Right atrium auricular region (tissue), 2 donors: ENCODE measurements around the gene KBTBD7. TPM values are rescaled to one million over a fixed set of nuclear protein-coding genes. Genes with fewer than 3 reads are reported as not detected.
"Not testable (repeated sequence)": the region's sequence is repeated elsewhere in the genome, so short reads cannot be mapped to it uniquely, and the experiment has no call there.

Experiments
- DNase-seq: peaks from one replicate; pipeline ENCODE4 v3.0.0-alpha.2; 2019; ENCODE audit warnings: low spot score
- H3K27ac ChIP-seq, 2 donors: fragments of 200-600 bp; sonication (generic); 1 replicate in 1 of 2; 2 replicates in 1 of 2; pipeline ENCODE4 v1.5.1; 2016 to 2019
- H3K27me3 ChIP-seq, 2 donors: fragments of 200-600 bp; sonication (generic); one replicate each; pipeline versions ENCODE4 v1.5.1 to v1.6.0; 2017 to 2019
- H3K36me3 ChIP-seq: fragments of 200-600 bp; sonication (generic); one replicate; pipeline ENCODE4 v1.5.1; 2016
- H3K4me1 ChIP-seq, 2 donors: fragments of 200-600 bp; sonication (generic); one replicate each; pipeline versions ENCODE4 v1.5.1 to v1.6.0; 2017 to 2019
- H3K4me3 ChIP-seq, 2 donors: fragments of 200-600 bp; sonication (generic); 1 replicate in 1 of 2; 2 replicates in 1 of 2; pipeline ENCODE4 v1.5.1; 2017 to 2019; ENCODE audit warnings: mild to moderate bottlenecking in 1 of 2, moderate library complexity in 1 of 2
- H3K9me3 ChIP-seq, 2 donors: fragments of 200-600 bp; sonication (generic); one replicate each; pipeline ENCODE4 v1.5.1; 2019
- total RNA-seq, 2 donors: library from RNA; depleted of rRNA; stranded (reverse); fragments of >200 nt; gene quantifications; one replicate each; pipeline ENCODE4 v1.1.0, GENCODE V29; 2016
- TF ChIP-seq, protein P1 (sequence below), 2 donors: fragments of 200-600 bp; sonication (generic); IDR thresholded peaks; one replicate each; pipeline ENCODE4 v1.5.1; 2019; ENCODE audit warnings: antibody characterized with exemption in 2 of 2

The KBTBD7 gene
- total RNA-seq, 2 donors from 2014 or later, result 7.0 to 7.8 TPM

DNA sequence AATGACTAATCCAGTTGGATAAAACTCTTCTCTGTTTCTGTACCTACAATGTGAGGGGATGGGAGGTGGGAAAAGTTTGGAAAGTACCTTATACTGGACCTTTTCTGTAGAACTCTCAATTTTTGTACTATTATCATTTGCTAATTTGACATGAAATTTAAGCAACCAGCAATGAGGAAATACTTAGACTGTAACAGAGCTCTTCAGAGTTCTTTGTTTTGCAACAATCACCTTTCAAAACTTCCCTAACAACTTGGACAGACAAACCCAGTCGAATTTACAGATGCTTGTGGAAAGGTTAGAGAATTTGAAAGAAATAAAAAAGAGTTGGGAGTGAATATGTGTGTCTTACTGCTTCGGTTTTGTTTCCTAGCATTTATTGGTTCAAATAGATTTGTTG is 16.8 kb downstream of the KBTBD7 start:
- Histone ChIP-seq H3K27ac (no peak overlapping the region), H3K9me3 (peaks cover 0 to 21% of the 10 kb centered on the region in 2 donors), H3K36me3 (no peaks in the 10 kb centered on the region), H3K27me3 (no peaks in the 10 kb centered on the region), H3K4me1 (no peaks in the 10 kb centered on the region), H3K4me3 (no peak overlapping the region)
- DNase-seq, result no peak
- TF ChIP-seq, protein P1, sequence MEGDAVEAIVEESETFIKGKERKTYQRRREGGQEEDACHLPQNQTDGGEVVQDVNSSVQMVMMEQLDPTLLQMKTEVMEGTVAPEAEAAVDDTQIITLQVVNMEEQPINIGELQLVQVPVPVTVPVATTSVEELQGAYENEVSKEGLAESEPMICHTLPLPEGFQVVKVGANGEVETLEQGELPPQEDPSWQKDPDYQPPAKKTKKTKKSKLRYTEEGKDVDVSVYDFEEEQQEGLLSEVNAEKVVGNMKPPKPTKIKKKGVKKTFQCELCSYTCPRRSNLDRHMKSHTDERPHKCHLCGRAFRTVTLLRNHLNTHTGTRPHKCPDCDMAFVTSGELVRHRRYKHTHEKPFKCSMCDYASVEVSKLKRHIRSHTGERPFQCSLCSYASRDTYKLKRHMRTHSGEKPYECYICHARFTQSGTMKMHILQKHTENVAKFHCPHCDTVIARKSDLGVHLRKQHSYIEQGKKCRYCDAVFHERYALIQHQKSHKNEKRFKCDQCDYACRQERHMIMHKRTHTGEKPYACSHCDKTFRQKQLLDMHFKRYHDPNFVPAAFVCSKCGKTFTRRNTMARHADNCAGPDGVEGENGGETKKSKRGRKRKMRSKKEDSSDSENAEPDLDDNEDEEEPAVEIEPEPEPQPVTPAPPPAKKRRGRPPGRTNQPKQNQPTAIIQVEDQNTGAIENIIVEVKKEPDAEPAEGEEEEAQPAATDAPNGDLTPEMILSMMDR (IDR thresholded peaks at IDR 0.05), result no peak

DNA sequence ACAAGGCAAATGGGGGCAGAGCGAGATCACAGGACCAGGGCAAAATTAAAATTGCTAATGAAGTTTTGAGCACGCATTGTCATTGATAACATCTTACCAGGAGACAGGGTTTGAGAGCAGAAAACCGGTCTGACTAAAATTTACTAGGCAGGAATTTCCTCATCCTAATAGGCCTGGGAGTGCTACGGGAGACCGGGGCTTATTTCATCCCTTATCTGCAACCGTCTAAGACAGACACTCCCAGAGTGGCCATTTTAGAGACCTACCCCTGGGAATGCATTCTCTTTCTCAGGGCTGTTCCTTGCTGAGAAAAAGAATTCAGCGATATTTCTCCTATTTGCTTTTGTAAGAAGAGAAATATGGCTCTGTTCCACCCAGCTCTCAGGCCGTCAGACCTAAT is 18.8 kb downstream of the KBTBD7 start:
- peaks cover 0 to 21% of the 10 kb centered on the region in 2 donors for H3K9me3 ChIP-seq

DNA sequence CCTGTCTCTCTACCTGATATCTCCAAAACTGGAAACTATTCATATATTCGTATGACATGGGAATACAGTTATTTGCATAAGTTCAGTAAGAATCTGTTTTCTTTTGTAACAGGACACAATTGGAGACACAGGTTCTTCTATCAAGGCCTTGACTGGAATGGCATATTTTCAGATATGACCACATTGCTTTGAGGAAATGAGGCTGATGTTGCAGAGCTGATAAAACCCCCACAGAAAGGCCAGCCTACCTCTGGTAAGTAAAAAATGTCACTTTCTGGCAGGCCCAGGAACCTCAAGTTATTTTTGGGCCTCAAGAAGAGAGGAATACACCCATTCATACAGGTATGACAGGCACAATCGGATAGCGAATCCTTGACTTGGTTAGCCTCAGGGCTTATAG is 32.2 kb downstream of the KBTBD7 start:
- H3K9me3 ChIP-seq, result no peaks in the 10 kb centered on the region
- no peak for DNase-seq
- no peaks in the 10 kb centered on the region for H3K27me3 ChIP-seq
- TF ChIP-seq, protein P1 (IDR thresholded peaks at IDR 0.05), result no peak
- no peak overlapping the region for H3K4me3 ChIP-seq
- no peaks in the 10 kb centered on the region for H3K4me1 ChIP-seq
- H3K36me3 ChIP-seq, result no peaks in the 10 kb centered on the region
- H3K27ac ChIP-seq, result no peak overlapping the region

More for the DNA sequence above, 18.8 kb downstream of the KBTBD7 start:
- not testable (repeated sequence) for H3K27ac ChIP-seq, H3K4me1 ChIP-seq, H3K36me3 ChIP-seq, H3K4me3 ChIP-seq, H3K27me3 ChIP-seq, DNase-seq

DNA sequence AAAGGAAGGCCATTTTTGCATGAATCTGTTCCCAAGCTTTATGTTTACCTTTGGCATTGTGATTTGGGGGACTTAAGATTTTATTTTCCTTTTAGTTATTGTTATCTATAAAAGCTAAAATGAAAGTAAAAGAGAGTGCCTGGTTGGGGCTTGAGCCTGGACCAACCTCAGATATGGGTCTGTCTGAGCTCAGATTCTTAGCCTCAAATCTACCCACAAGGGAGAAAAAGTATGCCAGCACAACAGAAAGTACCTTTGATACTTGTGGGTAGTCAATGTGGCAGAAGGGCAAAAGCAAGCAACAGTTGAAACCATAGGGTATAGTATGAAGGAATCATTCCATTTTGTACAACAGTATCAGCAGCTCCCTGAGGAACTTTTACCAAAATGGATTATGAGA is 35.2 kb downstream of the KBTBD7 start:
- TF ChIP-seq, protein P1 (IDR thresholded peaks at IDR 0.05), result no peak
- H3K9me3 ChIP-seq, result no peaks in the 10 kb centered on the region
- H3K4me1 ChIP-seq, result no peaks in the 10 kb centered on the region
- DNase-seq, result no peak
- no peaks in the 10 kb centered on the region for H3K27me3 ChIP-seq
- no peaks in the 10 kb centered on the region for H3K36me3 ChIP-seq
- no peak overlapping the region for H3K4me3 ChIP-seq
- no peak overlapping the region for H3K27ac ChIP-seq

DNA sequence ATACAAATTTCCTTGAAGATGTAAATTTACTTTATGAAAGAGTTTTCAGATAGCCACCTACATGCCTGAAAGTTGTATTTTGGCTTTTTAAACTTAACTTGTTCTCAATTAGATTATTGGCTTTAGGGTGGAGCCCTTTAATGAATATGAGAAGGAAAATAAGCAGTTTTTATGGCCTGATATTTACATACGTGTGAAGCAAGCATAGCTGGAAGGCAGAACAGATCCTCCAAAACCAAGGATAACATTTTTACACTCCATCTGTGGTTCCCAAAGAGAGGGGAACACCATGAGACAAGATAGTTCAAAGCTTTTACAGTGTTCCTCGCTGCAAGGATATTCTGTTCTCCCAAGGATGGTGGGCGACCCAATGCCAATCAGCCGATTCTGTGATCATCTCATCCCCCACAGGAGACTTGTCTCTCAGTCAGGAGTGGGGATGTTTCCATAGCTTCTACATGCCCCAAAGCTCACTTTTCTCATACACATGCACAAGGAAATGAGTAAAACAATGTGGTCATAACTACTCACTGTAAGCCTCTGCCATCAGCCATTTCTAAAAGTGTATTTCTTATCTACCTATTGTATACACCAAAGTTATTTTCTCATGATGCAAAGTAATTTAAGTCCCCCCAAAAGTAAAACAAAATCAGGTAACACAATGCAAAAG is 37.2 kb downstream of the KBTBD7 start:
- DNase-seq, result no peak
- TF ChIP-seq, protein P1 (IDR thresholded peaks at IDR 0.05), result no peak
- H3K4me3 ChIP-seq, result no peak overlapping the region
- no peaks in the 10 kb centered on the region for H3K36me3 ChIP-seq
- H3K4me1 ChIP-seq, result no peaks in the 10 kb centered on the region
- no peaks in the 10 kb centered on the region for H3K27me3 ChIP-seq
- H3K27ac ChIP-seq, result no peak overlapping the region
- peaks cover 0 to 2% of the 10 kb centered on the region in 2 donors for H3K9me3 ChIP-seq

DNA sequence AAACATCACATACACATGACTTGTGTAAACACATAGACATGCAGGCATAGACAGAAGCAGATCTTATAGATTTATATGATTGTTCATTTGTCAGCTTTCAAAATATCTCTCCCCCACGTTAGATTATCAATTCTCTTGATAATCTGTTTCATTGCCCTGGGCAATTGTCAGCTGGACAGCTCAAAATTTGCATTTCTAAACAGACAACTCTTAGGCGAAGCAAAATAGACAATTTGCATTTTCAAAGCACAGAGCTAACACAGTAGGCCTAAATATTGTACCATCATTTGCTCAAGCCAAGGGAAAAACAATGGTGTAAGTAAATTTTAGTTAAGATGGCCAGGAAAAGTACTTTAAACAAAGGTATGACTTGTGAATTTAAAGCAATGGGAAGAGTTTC is 37.7 kb downstream of the KBTBD7 start:
- Histone ChIP-seq H3K4me3 (no peak overlapping the region), H3K9me3 (peaks cover 0 to 7% of the 10 kb centered on the region in 2 donors), H3K27ac (no peak overlapping the region), H3K27me3 (no peaks in the 10 kb centered on the region), H3K4me1 (no peaks in the 10 kb centered on the region), H3K36me3 (no peaks in the 10 kb centered on the region)
- DNase-seq, result no peak
- TF ChIP-seq, protein P1 (IDR thresholded peaks at IDR 0.05), result no peak
